Measurements from ENCODE around the gene OR5C1. TPM values are rescaled to one million over a fixed set of nuclear protein-coding genes. Genes with fewer than 3 reads are reported as not detected.
"Not testable (repeated sequence)": the region's sequence is repeated elsewhere in the genome, so short reads cannot be mapped to it uniquely, and the experiment has no call there.

OR5C1 gene
- total and polyA plus RNA-seq, 9 donors: not detected

- Histone ChIP-seq H3K36me3 (no peaks in the 10 kb centered on the region), H3K9me3 (no peaks in the 10 kb centered on the region), H3K27ac (no peak overlapping the region), H3K4me1 (ENCODE audit: insufficient read depth) (no peaks in the 10 kb centered on the region), H3K27me3 (no peaks in the 10 kb centered on the region), H3K4me3 (no peak overlapping the region)
- WGBS, 3 donors: 88 to 99% (median 92%) methylated on average over 4 of the region's 4 CpGs
- intact Hi-C loops (cut with DNase I): loop anchor here in 2 of 4 donors (10.0 kb wide), 3 partner anchors 332 to 682 kb away; partner anchors contain the start of gene OR1J1 (in 1 of the 2)
- DNase-seq: no peak
- TF ChIP-seq POLR2A (IDR thresholded peaks at IDR 0.05): no peak
- no peak for TF ChIP-seq EP300 (IDR thresholded peaks at IDR 0.05)
- TF ChIP-seq CTCF (IDR thresholded peaks at IDR 0.05): no peak
These were observed 17.9 kb downstream of the OR5C1 start for GRCh38 chr9:122806661-122807060.

GRCh38 chr9:122807271-122807900 lies 18.7 kb downstream of the OR5C1 start:
- TF ChIP-seq EP300 (IDR thresholded peaks at IDR 0.05): no peak
- no peak for TF ChIP-seq CTCF (IDR thresholded peaks at IDR 0.05)
- TF ChIP-seq POLR2A (IDR thresholded peaks at IDR 0.05): no peak
- intact Hi-C loops (cut with DNase I): loop anchor here in 2 of 4 donors (10.0 kb wide), 3 partner anchors 333 to 683 kb away; partner anchors contain the start of gene OR1J1 (in 1 of the 2)
- Histone ChIP-seq H3K36me3 (no peaks in the 10 kb centered on the region), H3K4me3 (no peak overlapping the region), H3K4me1 (ENCODE audit: insufficient read depth) (no peaks in the 10 kb centered on the region), H3K27ac (no peak overlapping the region), H3K9me3 (no peaks in the 10 kb centered on the region), H3K27me3 (no peaks in the 10 kb centered on the region)
- DNase-seq: no peak
- WGBS, 3 donors: 61 to 93% (median 68%) methylated on average over 1 of the region's 1 CpG

GRCh38 chr9:122808141-122808540 lies 19.4 kb downstream of the OR5C1 start:
- Histone ChIP-seq H3K27me3 (no peaks in the 10 kb centered on the region), H3K4me1 (ENCODE audit: insufficient read depth) (no peaks in the 10 kb centered on the region), H3K27ac (no peak overlapping the region), H3K36me3 (no peaks in the 10 kb centered on the region), H3K9me3 (no peaks in the 10 kb centered on the region), H3K4me3 (no peak overlapping the region)
- DNase-seq: no peak
- intact Hi-C loops (cut with DNase I): loop anchor here in 2 of 4 donors (10.0 kb wide), 3 partner anchors 333 to 683 kb away; partner anchors contain the start of gene OR1J1 (in 1 of the 2)
- WGBS, 3 donors: 88 to 94% (median 93%) methylated on average over 3 of the region's 3 CpGs
- TF ChIP-seq EP300 (IDR thresholded peaks at IDR 0.05) (no peak), POLR2A (IDR thresholded peaks at IDR 0.05) (no peak), CTCF (IDR thresholded peaks at IDR 0.05) (no peak)

GRCh38 chr9:122809261-122809660 lies 20.5 kb downstream of the OR5C1 start:
- H3K27ac ChIP-seq; H3K27me3 ChIP-seq; H3K4me3 ChIP-seq; H3K9me3 ChIP-seq; DNase-seq; H3K4me1 ChIP-seq (ENCODE audit: insufficient read depth); H3K36me3 ChIP-seq: not testable (repeated sequence)
- 75 to 78% (median 77%) methylated on average over 7 of the region's 7 CpGs for WGBS, 3 donors
- intact Hi-C loops (cut with DNase I): loop anchor here in 2 of 4 donors (10.0 kb wide), 3 partner anchors 334 to 684 kb away; partner anchors contain the start of gene OR1J1 (in 1 of the 2)

GRCh38 chr9:122810306-122810946 lies 21.7 kb downstream of the OR5C1 start:
- Histone ChIP-seq H3K4me3 (no peak overlapping the region), H3K27me3 (no peaks in the 10 kb centered on the region), H3K27ac (no peak overlapping the region), H3K4me1 (ENCODE audit: insufficient read depth) (no peaks in the 10 kb centered on the region), H3K36me3 (no peaks in the 10 kb centered on the region), H3K9me3 (no peaks in the 10 kb centered on the region)
- DNase-seq: peak; percentile 44 to 81 (median 74)
- 2 to 5% (median 5%) methylated on average over 8 of the region's 8 CpGs for WGBS, 3 donors
- TF ChIP-seq POLR2A (IDR thresholded peaks at IDR 0.05) (no peak), CTCF (IDR thresholded peaks at IDR 0.05) (peak in 2 of 3 donors; percentile 72 to 78), EP300 (IDR thresholded peaks at IDR 0.05) (no peak)
- intact Hi-C loops (cut with DNase I): loop anchor here in 1 of 4 donors (5.0 kb wide), 1 partner anchor 348 kb away; no protein-coding TSS in a partner anchor
